Measurements from ENCODE around the gene FAM24B.

GRCh38 chr10:122845783-122846332 is 33.5 kb downstream of the FAM24B start, which contains the start of gene CUZD1:
- TF ChIP-seq CTCF (conservative IDR thresholded peaks at IDR 0.05 in 1 of 2, IDR thresholded peaks at IDR 0.05 in 1 of 2; ENCODE audit: extremely low read depth in 1 of 2, insufficient read depth in 1 of 2, low read depth in 1 of 2, low read length in 2 of 2) (no peak), EZH2 (IDR thresholded peaks at IDR 0.05; ENCODE audit: borderline replicate concordance, low read length) (no peak)

Measured in mammary epithelial cell (primary cell).